Heart left ventricle (tissue), 13 donors: ENCODE results near the gene IL15RA.

Experiments
- CTCF ChIP-seq, 12 donors: fragments of 200-600 bp; sonication (generic) in 4 of 12; IDR thresholded peaks; one replicate each; pipeline versions ENCODE4 v1.5.0 to v1.8.0; 2018 to 2022; ENCODE audit warnings: antibody characterized with exemption in 12 of 12, mild to moderate bottlenecking in 5 of 12
- POLR2A ChIP-seq, 2 donors: fragments of 450-650 bp; IDR thresholded peaks; one replicate each; pipeline ENCODE4 v1.6.1; 2017; ENCODE audit warnings: antibody characterized with exemption in 2 of 2, mild to moderate bottlenecking in 2 of 2, moderate library complexity in 2 of 2
- donor health status: ischemic (EF 13 %, LVEDD 7.1; RV severe dilation, severe dysfunction).
- donor health status: DM: no; HTN: yes; CAD: no.
- donor health status: DM: no; HTN: no; CAD: no.
- donor health status: ischemic (EF 25% LVEDD 6.9; RV normal size, moderate dysfunction).
- donor health status: ischemic (EF 25% LVEDD 5.7; RV mildly dilated, moderate dysfunction).
- donor health status: ischemic (EF 35%, LVEDD 5.7; RV mildly dilated, moderate dysfunction).
- donor health status: nonischemic (EF 11% LVEDD 7.7; RV severe dilation, severe dysfunction).
- donor health status: DM: yes; HTN: yes; CAD: no.
- donor health status: PGD.
- donor health status: ischemic (EF 29% LVEDD 5.4; RV normal size, mild dysfunction).
- donor health status: nonischemic (EF 23%, LVEDD 6.1; RV moderate dilation, normal function).

DNA sequence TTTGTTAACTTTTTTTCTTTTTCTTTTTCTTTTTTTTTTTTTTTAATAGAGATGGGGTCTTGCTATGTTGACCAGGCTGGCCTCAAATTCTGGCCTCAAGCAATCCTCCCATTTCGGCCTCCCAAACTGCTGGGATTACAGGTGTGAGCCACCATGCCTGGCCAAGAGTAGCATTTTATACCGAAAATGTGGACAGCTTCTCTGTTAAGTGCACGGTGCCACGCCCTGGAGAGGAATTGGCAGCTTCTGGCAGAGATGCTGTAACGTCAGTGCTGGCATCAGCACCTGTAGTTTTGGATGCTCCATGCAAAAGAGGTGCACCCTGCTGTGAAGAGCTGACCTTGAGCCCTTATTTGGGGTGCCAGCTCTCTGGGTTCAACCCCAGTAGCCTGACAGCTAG, 18.2 kb downstream of the IL15RA start:
- no peak for TF ChIP-seq CTCF (IDR thresholded peaks at IDR 0.05)
- no peak for TF ChIP-seq POLR2A (IDR thresholded peaks at IDR 0.05)
